H1 (cell line): Measurements from ENCODE around the gene GINS3.

ENCODE experiments used
- CTCF ChIP-seq, 3 experiments: IDR thresholded peaks; 1 replicate in 2 of 3; 2 replicates in 1 of 3; pipeline versions ENCODE4 v1.5.1 to v1.6.1; 2011; ENCODE audit warnings: low read length in 3 of 3, mild to moderate bottlenecking in 3 of 3, inconsistent platforms in 2 of 3, low read depth in 1 of 3, moderate library complexity in 1 of 3; ENCODE audit not compliant: insufficient read depth in 1 of 3; ENCODE audit errors: control extremely low read depth in 1 of 3
- EZH2 ChIP-seq: fragments of 200-600 bp; sonication (generic); IDR thresholded peaks from 2 replicates; pipeline ENCODE4 v1.7.1; 2012; ENCODE audit warnings: low read depth, mild to moderate bottlenecking, moderate library complexity, low read length, inconsistent platforms; ENCODE audit not compliant: severe bottlenecking
- FOSL1 ChIP-seq: IDR thresholded peaks from 2 replicates; pipeline ENCODE4 v1.6.1; 2011; ENCODE audit warnings: mild to moderate bottlenecking, low read depth, low read length, moderate library complexity; ENCODE audit not compliant: insufficient read depth
- NRF1 ChIP-seq: IDR thresholded peaks from 2 replicates; pipeline ENCODE4 v1.6.1; 2011; ENCODE audit warnings: mild to moderate bottlenecking, low read depth, low read length, improper control_type of control experiment
- POLR2AphosphoS5 ChIP-seq: IDR thresholded peaks from 2 replicates; pipeline ENCODE4 v1.6.1; 2011; ENCODE audit warnings: low read depth, low read length
- RAD21 ChIP-seq, 2 experiments: IDR thresholded peaks in 1 of 2; conservative IDR thresholded peaks in 1 of 2; 2 replicates each; pipeline ENCODE4 v1.6.1; 2011; ENCODE audit warnings: low read depth in 2 of 2, low read length in 2 of 2, improper control_type of control experiment in 1 of 2, inconsistent platforms in 1 of 2, mild to moderate bottlenecking in 1 of 2, moderate library complexity in 1 of 2
- RFX5 ChIP-seq: IDR thresholded peaks from 2 replicates; pipeline ENCODE4 v1.6.1; 2011; ENCODE audit warnings: low read depth, low read length, improper control_type of control experiment, borderline replicate concordance
- SIRT6 ChIP-seq: IDR thresholded peaks from one replicate; pipeline ENCODE4 v1.7.1; 2012; ENCODE audit warnings: low read length, inconsistent platforms
- SIX5 ChIP-seq: IDR thresholded peaks from 2 replicates; pipeline ENCODE4 v1.6.1; 2011; ENCODE audit warnings: mild to moderate bottlenecking, low read depth, low read length
- TAF1 ChIP-seq: IDR thresholded peaks from 2 replicates; pipeline ENCODE4 v1.6.1; 2011; ENCODE audit warnings: mild to moderate bottlenecking, low read depth, low read length

GRCh38 chr16:58443783-58444182, 51.5 kb downstream of the GINS3 start:
- TF ChIP-seq CTCF (IDR thresholded peaks at IDR 0.05; ENCODE audit: control extremely low read depth in 1 of 3, insufficient read depth in 1 of 3, low read depth in 1 of 3, low read length in 3 of 3) (no peak), RAD21 (IDR thresholded peaks at IDR 0.05 in 1 of 2, conservative IDR thresholded peaks at IDR 0.05 in 1 of 2; ENCODE audit: low read depth in 2 of 2, low read length in 2 of 2) (no peak), SIX5 (no peak), NRF1 (no peak), SIRT6 (no peak), FOSL1 (no peak), RFX5 (no peak), EZH2 (no peak), TAF1 (no peak), POLR2AphosphoS5 (no peak)
